ENCODE data around the gene DGCR8. TPM values are rescaled to one million over a fixed set of nuclear protein-coding genes. Genes with fewer than 3 reads are reported as not detected.

Gene DGCR8
- total RNA-seq, 4 donors from 2014 or later, result 13.2 to 56.2 (median 33.5) TPM

- Histone ChIP-seq H3K27me3 (no peaks in the 10 kb centered on the region), H3K36me3 (no peaks in the 10 kb centered on the region), H3K9me3 (no peaks in the 10 kb centered on the region), H3K4me3 (no peak overlapping the region), H3K4me1 (peaks cover 0 to 18% of the 10 kb centered on the region in 2 donors), H3K27ac (no peak overlapping the region)
- TF ChIP-seq CTCF (IDR thresholded peaks at IDR 0.05) (no peak), POLR2A (IDR thresholded peaks at IDR 0.05) (no peak)
- DNase-seq, result no peak
- intact Hi-C loops (cut with DNase I; ENCODE audit: low total_unique reads), result no loop called here
Measured at GRCh38 chr22:20141186-20142077, 61.4 kb downstream of the DGCR8 start.

GRCh38 chr22:20142711-20143621 is 62.9 kb downstream of the DGCR8 start:
- Histone ChIP-seq H3K4me1 (peaks cover 0 to 4% of the 10 kb centered on the region in 2 donors), H3K27me3 (no peaks in the 10 kb centered on the region), H3K4me3 (no peak overlapping the region), H3K27ac (no peak overlapping the region), H3K9me3 (no peaks in the 10 kb centered on the region), H3K36me3 (no peaks in the 10 kb centered on the region)
- intact Hi-C loops (cut with DNase I; ENCODE audit: low total_unique reads), result no loop called here
- no peak for DNase-seq
- TF ChIP-seq POLR2A (IDR thresholded peaks at IDR 0.05), result no peak
- TF ChIP-seq CTCF (IDR thresholded peaks at IDR 0.05), result no peak

DNA sequence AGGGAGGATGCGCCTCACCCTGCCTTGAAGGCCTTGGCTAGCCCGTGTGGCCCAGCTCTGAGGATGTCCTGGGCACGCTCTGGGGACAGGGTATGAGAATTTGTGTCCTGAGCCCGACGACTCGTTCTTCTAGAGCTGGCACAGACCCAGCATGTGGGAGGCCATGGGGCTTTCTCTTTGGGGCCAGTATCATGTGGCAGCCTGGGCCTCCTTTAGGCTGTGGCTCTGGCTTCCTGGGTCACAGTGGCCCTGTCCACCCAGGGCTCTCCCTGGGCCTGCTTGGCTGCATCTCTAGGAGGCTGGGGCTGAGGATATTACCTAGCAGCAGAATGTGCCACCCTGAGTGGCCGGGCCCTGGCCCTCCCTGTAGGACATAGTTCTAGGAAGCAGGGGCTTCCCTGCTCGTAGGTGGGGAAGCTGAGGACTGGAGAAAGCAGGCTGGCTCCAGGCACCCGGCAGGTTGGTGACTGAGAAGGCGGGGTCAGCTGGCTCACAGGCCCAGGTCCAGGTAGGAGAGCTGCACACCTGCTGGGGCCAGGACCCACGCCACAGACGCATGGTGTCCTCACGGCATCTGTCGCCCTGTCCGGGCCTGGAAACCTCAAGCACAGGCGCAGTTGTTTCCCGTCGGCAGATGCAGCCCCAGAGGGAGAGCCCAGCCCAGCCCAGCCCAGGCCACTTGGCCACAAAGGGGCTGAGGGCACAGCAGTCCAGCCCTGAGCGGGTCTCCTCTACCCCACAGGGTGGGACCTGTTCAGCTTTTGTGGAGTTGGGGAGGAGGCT is 64.0 kb downstream of the DGCR8 start:
- no peak overlapping the region for H3K27ac ChIP-seq
- H3K9me3 ChIP-seq, result no peaks in the 10 kb centered on the region
- no peak for TF ChIP-seq CTCF (IDR thresholded peaks at IDR 0.05)
- no peak for TF ChIP-seq POLR2A (IDR thresholded peaks at IDR 0.05)
- H3K4me3 ChIP-seq, result no peak overlapping the region
- intact Hi-C loops (cut with DNase I; ENCODE audit: low total_unique reads), result no loop called here
- DNase-seq, result no peak
- H3K36me3 ChIP-seq, result no peaks in the 10 kb centered on the region
- H3K27me3 ChIP-seq, result no peaks in the 10 kb centered on the region
- H3K4me1 ChIP-seq, result no peaks in the 10 kb centered on the region

DNA sequence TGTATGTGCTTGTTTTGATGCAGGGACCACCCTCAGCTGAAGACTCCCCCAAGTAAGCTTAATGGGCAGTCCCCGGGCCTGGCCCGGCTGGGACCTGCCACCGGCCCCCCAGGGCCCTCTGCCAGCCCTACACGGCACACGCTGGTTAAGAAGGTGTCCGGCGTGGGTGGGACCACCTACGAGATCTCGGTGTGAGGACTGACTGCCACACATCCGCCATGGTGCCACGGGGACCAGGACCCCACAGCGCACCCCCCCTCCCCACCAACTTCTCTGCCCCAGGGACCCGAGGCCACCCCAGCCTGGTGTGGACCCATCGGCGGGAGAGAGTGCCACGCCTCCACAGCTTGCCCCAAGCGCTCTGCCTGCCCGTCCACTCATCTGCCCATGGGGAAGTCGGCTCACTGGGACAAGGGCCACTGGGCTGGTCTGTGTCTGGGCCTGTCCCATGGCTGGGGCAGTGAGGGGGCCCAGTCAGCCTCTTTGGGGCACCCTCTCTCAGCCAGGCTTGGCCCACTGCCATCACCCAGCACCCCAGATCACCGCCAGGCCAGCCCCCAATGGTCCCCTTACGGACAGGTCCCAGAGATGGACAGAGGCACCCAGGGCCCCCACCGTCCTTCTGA is 65.3 kb downstream of the DGCR8 start:
- Histone ChIP-seq H3K27ac (no peak overlapping the region), H3K36me3 (no peaks in the 10 kb centered on the region)
- DNase-seq, result no peak

More for the DNA sequence above, 65.3 kb downstream of the DGCR8 start:
- Histone ChIP-seq H3K27me3 (no peaks in the 10 kb centered on the region), H3K4me1 (no peaks in the 10 kb centered on the region), H3K4me3 (no peak overlapping the region), H3K9me3 (no peaks in the 10 kb centered on the region)
- TF ChIP-seq CTCF (IDR thresholded peaks at IDR 0.05) (no peak), POLR2A (IDR thresholded peaks at IDR 0.05) (no peak)
- intact Hi-C loops (cut with DNase I; ENCODE audit: low total_unique reads), result no loop called here

Measured in uterus (tissue), 4 donors.